Measurements from ENCODE around the gene RNF17. TPM values are rescaled to one million over a fixed set of nuclear protein-coding genes. Genes with fewer than 3 reads are reported as not detected.
"Not testable (repeated sequence)": the region's sequence is repeated elsewhere in the genome, so short reads cannot be mapped to it uniquely, and the experiment has no call there.

RNF17 gene
- total RNA-seq, 1 donor from 2014 or later, result 0.20 TPM

DNA sequence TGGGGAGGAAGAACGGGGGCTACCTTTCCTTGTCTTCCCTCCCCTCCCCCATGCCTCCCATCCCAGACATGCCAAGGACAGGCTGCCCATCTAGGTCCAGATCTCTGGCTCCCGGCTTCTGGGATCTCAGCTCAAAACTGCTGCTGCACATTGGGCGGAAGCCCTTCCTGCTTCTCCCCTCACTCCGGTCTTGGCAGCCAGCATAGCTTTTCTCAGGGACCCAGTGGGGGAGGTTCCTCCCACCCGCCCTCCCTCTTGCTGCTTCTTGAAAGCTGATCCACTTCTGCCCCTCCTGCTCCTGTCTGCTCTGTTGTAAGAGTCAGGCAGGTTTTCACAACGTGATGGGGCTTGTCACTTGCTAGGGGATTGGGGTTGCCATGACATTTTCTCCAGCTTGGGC lies 21.7 kb upstream of the RNF17 start:
- DNase-seq (ENCODE audit: low read depth in 2 of 2), result no peak

DNA sequence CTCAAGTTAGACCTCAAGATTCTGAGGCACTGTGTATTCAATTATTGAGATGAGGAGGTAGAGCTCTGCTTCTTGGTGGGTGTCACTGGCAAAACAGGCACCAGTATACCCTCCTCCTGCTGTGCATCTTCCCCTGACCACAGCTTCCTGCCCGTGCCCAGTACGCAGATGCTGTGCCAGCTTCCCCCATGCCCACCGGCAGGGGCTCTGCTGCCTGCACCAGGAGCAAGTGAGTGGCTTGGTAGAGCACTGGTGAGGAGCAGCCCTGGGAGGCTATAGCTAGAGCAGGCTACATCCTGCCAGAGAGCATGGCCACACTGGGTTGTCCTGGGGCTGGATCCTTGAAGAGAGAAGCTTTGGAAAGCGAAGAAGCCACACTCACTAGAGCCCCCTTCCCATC lies 21.0 kb upstream of the RNF17 start:
- no peak for DNase-seq (ENCODE audit: low read depth in 2 of 2)

DNA sequence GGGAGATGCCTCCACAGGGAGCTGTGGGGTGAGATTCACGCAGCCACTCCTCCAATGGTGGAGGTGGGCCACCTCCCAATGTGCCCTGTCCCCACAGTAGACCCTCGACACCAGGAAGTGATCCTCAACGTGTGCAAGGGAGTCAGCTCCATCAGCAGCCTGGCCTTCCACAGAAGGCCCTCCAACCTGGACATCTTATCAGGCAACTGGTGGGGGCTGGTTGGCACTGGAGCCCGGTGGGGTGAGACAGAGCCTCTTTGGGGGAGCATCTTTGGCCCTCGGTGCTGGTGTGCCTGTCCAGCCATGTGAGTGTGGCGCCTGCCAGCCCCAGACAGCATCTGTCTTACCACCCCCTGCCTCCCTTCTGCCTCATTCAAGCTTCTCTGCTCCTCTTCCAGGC lies 19.7 kb upstream of the RNF17 start:
- DNase-seq (ENCODE audit: low read depth in 2 of 2), result no peak

DNA sequence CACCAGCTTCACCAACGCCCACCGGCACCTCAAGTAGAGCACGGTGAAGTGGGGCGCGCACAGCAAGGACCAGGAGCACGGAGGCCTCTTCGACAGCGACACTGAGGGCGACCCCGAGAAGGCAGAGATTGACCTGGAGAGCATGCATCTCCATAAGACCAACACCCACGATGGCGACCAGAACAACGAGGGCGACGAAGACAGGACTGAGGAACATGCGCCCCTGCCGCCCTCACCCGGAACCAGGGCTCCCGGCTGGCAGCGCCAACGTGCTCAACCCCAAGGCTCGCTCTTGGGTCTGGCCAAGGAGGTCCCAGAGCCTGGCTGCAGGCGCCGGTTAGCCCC lies 18.5 kb upstream of the RNF17 start:
- DNase-seq (ENCODE audit: low read depth in 2 of 2), result no peak

DNA sequence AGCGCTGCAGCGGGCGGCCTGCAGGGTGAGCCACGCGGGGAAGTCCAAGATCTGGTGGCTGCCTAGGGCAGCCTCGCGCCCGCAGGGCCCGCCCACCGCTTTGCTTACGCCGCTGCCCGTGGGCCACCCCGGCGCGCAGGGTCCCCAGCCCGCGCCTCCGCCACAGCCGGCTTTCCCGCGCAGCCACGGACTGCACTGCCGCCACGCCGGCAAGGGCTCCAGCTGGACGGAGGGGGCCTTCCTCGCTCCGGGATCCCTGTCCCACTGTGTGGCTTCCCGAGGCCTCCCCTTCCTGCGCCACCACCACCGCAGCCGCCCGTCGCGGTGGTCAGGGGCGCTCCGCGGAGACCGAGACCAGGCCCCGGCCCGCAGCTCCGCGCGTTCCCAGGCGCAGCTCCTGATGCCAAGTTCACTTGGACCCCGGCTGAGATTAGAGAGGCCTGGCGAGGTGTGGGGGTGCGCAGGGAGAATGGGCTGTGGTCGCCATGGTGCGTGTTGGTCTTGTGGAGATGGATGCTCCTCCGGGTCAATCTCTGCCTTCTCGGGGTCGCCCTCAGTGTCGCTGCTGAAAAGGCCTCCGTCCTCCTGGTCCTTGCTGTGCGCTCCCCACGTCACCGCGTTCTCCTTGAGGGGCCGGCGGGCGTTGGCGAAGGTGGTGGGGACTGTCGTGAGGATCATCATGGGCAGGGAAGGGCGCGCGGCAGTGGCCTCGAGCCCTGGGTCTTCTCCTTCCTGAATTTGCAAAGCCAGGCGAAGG lies 17.9 kb upstream of the RNF17 start:
- no peak for DNase-seq (ENCODE audit: low read depth in 2 of 2)

DNA sequence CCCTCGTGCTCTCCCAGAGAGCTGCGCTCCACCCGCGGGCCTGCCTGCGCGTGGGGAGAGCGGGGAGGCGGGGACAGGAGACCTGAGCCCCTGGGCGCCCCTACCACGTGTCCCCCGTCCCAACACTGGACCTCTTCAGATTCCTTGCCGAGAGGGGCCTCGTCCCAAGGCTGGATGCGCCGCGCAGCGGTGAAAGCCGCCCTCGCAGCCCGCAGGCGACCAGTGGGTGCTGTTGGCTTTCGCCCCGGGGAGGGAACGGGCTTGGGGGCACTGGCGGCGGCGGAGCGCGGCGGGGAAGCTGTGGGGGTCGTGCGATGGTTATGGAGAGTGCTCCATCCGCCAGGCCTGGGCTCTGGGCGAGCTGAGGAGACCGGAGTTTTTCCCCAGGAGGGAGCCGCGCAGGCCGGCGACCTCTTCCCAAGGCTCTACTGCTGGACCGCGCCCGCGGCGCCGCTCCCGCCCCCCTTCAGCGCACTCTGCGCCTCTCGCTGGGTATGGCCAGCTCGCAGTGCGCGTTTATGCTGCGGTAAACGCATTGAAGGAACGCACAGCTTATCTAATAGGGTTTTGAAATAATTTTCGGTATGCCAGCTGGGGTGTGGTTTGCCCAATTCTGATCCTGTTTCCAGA lies 17.2 kb upstream of the RNF17 start:
- peak in 1 of 2 donors; percentile 13 for DNase-seq (ENCODE audit: low read depth in 2 of 2)

DNA sequence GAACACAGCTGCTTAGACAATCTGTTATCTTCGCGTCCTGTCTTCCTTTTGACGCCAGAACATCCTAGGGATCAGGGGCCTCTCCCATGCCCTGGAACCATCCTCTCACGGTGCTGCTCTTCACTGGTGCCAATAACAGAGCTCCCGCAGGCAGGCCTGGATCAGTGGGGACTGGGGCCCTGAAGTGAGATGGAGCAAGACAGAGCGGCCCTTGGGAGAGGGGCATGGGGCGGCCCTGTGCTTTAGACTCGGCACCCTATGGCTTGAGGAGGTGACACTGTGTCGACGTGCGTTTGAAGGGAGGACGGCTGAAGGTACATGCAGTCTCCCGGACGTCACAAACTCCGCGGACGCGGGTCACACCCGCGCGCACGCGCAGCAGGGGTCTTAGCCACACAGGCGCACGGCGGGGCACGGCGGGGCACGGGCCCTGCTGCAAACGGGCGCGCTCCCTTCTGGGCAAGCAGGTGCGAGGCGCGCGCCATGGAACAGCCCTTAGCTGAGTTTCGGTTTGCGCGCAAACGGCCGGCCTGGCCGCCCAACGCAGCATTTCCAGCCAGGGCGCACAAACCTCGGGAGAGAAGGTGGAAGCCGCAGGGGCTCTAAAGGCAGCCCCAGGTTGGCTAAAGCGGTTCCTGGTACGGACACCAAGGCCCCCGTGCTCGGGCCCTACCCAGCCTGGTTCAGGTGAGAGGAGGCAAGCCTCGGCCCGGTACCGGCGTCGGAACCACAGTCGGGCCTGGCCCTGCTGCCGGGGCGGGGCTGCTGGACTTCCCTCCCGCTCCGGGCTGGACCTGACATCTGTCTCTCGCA lies 16.5 kb upstream of the RNF17 start:
- peak; percentile 27 to 35 for DNase-seq (ENCODE audit: low read depth in 2 of 2)

DNA sequence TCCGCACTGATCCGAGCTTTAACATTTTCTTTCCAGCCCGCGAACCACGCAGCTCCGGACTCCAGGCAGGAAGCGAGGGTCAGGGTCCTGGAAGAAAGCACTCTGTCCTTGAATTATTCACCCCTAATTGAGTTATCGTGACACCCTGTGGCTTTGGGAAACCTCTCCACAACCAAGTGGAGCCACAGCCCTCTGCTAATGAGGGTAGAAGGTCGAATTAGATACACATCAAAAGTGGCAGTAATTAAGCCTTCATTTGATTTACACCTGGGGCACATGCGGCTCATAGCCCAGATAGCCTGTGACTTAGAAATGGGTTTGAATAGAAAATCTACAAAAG lies 15.9 kb upstream of the RNF17 start:
- DNase-seq (ENCODE audit: low read depth in 2 of 2), result no peak

DNA sequence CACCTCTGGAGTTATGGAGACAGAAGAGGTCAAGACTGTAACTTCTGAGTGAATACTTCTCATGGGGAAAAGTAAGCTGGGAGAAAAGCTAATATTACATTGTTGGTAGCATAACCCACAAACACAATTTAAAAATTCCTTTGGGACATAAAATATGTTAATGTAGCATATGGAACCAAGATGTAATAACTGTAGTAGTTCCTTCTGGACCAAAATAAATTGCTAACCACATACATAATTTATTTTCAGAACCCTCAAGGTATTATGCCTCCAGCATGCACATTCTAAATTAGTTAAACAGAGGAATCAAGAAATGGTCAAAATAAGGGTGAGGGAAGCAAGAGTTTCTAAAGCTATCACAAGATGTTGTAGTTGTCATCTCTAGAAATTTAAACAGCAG lies 4.8 kb upstream of the RNF17 start:
- DNase-seq (ENCODE audit: low read depth in 2 of 2), result no peak

DNA sequence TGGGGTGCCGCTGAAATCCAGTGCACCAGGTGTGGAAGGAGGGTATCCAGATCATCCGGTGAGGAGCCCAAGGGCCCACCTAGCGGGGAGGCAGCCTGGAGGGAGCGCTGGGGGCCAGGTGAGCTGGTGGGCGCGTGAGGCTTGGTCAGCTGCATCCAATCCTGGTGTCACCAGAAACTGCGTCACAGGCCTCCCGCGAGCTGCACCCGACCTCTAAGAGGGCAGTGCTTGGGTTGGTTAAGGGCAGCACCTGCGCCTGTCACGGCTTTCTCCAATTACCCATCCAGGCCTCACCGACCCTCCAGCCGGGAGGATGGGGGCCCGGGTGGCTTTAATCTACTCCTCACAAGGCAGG lies 284 bp downstream of the RNF17 start:
- DNase-seq (ENCODE audit: low read depth in 2 of 2), result no peak

DNA sequence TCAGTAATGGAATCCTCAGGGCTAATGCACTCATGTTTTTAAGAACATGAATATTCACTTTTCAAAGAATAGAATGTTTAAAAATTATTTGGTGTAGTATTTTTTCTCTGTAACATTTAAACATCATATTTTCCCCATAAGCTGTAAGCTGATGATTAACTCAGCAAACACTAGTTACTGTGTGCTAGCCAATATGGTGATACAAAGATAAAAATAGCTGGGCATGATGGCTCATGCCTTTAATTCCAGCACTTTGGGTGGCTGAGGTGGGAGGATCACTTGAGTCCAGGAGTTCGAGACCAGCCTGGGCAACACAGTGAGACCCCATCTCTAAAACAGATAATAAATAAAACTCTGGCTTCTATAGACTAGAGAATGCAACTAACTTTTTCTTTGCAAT lies 13.2 kb downstream of the RNF17 start:
- no peak for DNase-seq (ENCODE audit: low read depth in 2 of 2)

DNA sequence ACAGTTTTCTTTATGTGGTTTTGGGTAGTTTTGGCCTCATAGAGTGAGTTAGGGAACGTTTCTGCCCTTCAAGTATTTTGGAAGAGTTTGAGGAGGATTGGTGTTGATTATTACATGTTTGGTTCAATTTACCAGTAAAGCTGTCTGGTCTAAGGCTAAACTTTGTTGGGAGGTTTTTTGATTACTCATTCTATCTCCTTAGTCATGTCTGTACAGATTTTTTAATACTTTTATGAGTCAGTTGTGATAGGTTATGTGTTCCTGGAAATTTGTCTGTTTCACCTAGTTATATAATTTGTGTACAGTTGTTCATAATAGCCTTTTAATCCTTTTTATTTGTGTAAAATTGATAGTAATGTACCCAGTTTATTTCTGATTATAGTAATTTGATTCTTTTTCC lies 20.4 kb downstream of the RNF17 start:
- DNase-seq (ENCODE audit: low read depth in 2 of 2), result no peak

DNA sequence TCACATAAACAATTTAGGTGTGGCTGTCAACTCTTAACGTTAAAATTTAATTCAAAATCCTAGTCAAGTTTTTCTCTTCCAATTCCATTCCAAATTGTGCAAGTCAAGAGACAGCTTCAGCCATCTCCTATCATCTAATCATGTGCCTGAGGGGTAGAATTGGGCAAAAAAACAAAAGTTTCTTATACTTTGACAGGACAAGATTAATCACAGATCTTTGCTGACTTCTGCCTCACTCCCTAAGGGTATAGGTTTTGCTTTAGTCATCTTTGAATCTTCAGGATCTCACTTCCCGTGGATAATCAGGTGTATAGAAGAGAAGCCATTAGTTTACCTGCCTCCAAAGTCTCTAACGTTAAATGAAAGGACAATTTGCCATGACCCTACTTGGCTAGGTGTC lies 24.6 kb downstream of the RNF17 start:
- DNase-seq (ENCODE audit: low read depth in 2 of 2), result no peak

DNA sequence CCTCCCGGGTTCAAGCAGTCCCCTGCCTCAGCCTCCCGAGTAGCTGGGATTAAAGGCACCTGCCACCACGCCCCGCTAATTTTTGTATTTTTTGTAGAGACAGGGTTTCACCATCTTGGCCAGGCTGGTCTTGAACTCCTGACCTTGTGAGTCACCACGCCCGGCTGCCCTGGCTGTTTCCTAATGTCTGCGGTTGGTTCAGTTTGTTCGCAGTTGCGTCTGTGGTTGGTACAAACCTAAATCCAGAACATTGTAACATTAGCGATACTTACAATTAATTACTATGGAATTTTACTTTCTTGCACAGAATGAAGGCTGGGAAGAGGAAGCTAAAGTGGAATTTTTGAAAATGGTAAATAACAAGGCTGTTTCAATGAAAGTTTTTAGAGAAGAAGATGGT lies 38.1 kb downstream of the RNF17 start:
- no peak for DNase-seq (ENCODE audit: low read depth in 2 of 2)

DNA sequence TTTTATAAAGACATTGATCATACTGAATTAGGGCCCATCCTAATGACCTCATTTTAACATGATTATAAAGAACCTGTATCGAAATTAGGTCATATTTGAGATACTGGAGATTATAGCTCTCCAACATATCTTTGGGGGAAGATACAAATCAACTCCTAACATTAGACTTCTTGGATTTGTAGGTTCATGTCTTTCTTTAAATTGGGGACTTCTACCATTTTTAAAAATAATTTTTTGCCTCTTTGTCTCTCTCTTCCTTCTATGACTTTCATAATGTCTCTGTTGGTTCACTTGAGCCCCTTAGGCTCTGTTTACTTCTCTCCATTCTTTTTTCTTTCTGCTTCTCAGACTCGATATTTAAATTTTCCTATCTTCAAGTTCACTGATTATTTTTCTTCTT lies 57.2 kb downstream of the RNF17 start:
- no peak for DNase-seq (ENCODE audit: low read depth in 2 of 2)

DNA sequence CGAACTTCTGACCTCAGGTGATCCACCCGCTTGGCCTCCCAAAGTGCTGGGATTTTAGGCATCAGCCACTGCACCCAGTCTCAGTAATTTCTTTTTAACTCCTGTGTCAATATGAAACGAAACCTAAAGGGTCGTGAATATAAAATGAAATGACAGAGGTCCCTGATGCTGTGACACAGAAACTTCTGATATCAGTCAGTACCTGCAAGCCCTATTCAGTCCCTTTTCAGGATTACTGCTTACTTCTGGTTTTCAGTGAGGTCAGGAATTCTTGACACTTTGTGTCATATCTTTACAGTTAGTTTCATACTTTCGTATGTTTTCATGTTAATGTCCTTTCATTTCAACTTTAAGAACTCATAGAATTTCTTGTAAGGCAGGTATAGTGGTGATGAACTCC lies 58.7 kb downstream of the RNF17 start:
- DNase-seq (ENCODE audit: low read depth in 2 of 2), result no peak

DNA sequence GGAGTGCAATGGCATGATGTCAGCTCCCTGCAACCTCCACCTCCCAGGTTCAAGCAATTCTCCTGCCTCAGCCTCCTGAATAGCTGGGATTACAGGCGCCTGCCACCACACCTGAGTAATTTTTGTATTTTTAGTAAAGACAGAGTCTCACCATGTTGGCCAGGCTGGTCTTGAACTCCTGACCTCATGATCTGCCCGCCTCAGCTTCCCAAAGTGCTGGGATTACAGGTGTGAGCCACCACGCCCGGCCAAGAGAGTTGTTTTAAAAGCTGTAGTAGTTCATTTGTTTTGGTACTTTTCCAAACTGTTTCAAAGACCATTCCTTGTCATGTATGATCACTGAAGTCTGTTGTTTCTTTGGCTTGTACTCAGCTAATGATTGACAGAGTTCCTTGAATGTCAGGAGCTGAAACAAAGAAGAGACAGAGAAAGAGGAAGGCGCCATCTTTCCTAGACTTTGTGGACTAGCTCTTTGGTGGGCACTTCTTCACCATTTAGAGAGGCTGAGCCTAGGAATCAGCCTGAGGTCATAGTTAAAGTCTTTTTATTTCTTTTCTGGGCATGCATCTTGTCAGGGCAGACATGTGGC lies 59.2 kb downstream of the RNF17 start:
- not testable (repeated sequence) for DNase-seq (ENCODE audit: low read depth in 2 of 2)

DNA sequence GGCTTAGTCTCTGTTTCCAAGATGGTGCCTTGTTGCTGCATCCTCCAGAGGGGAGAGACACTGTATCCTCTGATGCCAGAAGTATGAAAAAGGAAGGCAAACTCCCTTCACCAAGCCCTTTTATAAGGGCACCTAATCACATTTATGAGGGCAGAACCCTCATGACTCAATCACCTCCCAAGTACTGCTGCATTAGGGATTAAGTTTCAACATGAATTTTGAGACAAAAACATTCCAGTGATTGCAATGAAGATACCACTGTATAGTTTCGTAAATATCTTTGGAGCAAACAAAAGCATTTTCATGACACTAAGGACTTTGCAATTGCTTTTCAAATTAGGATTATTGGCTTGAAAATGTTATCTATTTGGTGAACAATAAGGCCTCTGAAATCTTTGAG lies 63.8 kb downstream of the RNF17 start:
- no peak for DNase-seq (ENCODE audit: low read depth in 2 of 2)

DNA sequence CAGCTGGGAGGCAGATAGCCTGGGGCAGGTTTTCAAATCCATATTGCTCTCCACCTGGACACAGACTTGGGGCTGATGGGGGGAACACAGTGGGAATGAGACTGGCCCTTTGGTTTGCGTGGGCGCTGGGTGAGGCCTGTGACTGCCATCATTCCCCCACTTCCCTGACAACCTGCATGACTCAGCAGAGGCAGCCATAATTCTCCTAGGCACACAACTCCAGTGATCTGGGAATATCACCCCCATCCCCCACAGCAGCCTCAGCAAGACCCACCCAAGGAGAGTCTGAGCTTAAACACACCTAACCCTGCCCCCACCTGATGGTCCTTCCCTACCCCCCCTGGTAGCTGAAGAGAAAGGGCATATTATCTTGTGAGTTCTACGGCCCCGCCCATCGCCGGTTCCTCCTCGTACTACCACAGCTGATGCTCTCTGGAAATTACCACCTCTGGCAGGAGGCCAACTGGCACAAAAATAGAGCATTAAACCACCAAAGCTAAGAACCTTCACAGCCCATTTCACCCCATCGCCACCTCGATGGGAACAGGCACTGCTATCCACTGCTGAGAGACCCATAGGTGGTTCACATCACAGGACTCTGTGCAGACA lies 71.0 kb downstream of the RNF17 start:
- DNase-seq (ENCODE audit: low read depth in 2 of 2), result peak; percentile 1 to 11

DNA sequence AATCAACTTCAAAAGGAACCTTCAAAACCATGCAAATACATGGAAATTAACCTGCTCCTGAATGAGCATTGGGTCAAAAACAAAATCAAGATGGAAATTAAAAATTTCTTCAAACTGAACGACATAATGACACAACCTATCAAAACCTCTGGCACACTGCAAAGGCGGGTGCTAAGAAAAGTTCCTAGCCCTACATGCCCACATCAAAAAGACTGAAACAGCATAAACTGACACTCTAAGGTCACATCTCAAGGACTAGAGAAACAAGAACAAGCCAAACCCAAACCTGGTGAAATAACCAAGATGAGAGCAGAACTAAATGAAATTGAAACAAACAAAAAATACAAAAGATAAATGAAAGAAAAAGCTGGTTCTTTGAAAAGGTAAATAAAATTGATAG lies 73.6 kb downstream of the RNF17 start:
- not testable (repeated sequence) for DNase-seq (ENCODE audit: low read depth in 2 of 2)

DNA sequence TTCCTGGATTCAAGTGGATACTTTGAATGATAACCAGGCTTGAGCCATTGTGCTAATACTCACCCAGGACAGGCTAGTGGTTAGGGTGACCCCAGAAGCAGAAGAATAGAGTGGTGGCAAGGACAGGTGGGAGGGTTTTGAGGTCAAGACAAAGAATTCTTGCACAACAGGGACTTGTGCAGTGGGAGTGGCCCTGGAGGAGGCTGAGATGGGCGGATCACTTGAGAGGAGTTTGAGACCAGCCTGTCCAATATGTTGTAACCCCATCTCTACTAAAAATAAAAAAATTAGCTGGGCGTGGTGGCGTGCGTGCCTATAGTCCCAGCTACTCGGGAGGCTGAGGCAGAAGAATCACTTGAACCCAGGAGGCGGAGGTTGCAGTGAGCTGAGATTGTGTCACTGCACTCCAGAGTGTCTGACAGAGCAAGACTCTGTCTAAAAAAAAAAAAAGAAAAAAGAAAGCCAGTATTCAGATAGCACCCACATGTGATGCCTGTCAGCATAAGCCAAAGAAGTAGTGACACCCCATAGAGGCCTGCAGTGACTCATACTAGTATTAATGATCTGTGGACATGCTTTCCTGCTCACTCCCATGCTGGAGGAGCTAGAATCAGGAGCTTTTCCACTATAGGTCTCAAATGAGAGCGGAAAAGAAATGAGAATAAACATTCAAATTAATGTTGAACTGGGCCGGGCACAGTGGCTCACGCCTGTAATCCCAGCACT lies 78.7 kb downstream of the RNF17 start:
- DNase-seq (ENCODE audit: low read depth in 2 of 2), result no peak

DNA sequence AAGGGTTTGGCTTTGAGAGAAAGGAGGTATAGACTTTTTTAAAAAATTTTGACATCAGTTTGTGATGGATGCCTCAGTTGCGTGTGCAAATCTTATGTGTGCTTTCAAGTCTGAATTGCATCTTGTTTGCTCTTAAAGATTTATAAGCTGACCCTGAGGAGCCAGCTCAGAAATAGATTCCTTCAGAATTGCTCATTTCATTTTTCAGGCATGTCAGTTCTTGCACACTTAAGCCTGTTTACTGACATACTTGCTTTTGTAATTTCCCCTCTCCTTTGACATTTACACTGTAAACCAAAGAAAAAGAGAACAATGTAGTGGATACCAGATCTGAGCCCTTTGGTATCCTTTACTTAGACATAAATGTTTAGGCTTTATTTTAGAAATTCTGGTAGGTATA lies 87.6 kb downstream of the RNF17 start:
- DNase-seq (ENCODE audit: low read depth in 2 of 2), result no peak

Measured in lung microvascular endothelial cell (primary cell).